Activated CD4-positive, alpha-beta T cell treated with anti-CD3 and anti-CD28 coated beads for 36 hours (primary cell): Measurements from ENCODE around the gene UBTD1. TPM values are rescaled to one million over a fixed set of nuclear protein-coding genes. Genes with fewer than 3 reads are reported as not detected.
A peak's percentile ranks its signal among the peaks of the same experiment; 100 is the strongest.
"Not testable (repeated sequence)": the region's sequence is repeated elsewhere in the genome, so short reads cannot be mapped to it uniquely, and the experiment has no call there.

Experiments used
- ATAC-seq: fragments of 200-7000 bp; cut with Tn5 transposase; one replicate; pipeline ENCODE4 v1.10.0; 2021; ENCODE audit warnings: mild to moderate bottlenecking, moderate library complexity
- CTCF ChIA-PET: fragments of 350-600 bp; sonication (Branson Sonifier 250); formaldehyde crosslinking; loops from one replicate; lab custom pipeline; 2021; ENCODE audit warnings: antibody characterized with exemption; lab: Charles Lee
- POLR2A ChIA-PET: fragments of 350-600 bp; sonication (Branson Sonifier 250); formaldehyde crosslinking; loops from one replicate; lab custom pipeline; 2021; ENCODE audit warnings: antibody characterized with exemption, inconsistent platforms; lab: Charles Lee
- DNase-seq: peaks from one replicate; pipeline ENCODE4 v3.0.0-alpha.2; 2020
- H3K27ac Mint-ChIP-seq: one replicate; pipeline ENCODE4 v1.8.0; 2021; ENCODE audit warnings: mixed read lengths
- H3K27me3 Mint-ChIP-seq: one replicate; pipeline ENCODE4 v1.8.0; 2021; ENCODE audit warnings: mixed read lengths
- H3K36me3 Mint-ChIP-seq: one replicate; pipeline ENCODE4 v1.8.0; 2021; ENCODE audit warnings: low read depth, mixed read lengths
- H3K4me1 Mint-ChIP-seq: one replicate; pipeline ENCODE4 v1.8.0; 2021; ENCODE audit warnings: mixed read lengths
- H3K4me3 Mint-ChIP-seq: one replicate; pipeline ENCODE4 v1.8.0; 2021; ENCODE audit warnings: mild to moderate bottlenecking, moderate library complexity, mixed read lengths
- H3K9me3 Mint-ChIP-seq: one replicate; pipeline ENCODE4 v1.8.0; 2021; ENCODE audit warnings: low read depth, mixed read lengths
- intact Hi-C, 2 experiments: fragments of 100-400 bp; cut with DNase I in 1 of 2; cut with micrococcal nuclease in 1 of 2; formaldehyde crosslinking; loops; one replicate each; pipeline versions ENCODE4 v1.14.2 to v1.15.1; 2022 to 2024; cut with DNase I, micrococcal nuclease
- total RNA-seq, 2 experiments: library from RNA; stranded (reverse); gene quantifications; one replicate each; pipeline ENCODE4 v1.2.3, GENCODE V29; 2021

Gene UBTD1
- total RNA-seq, 2 experiments from 2014 or later, result 1.4 to 1.5 TPM

DNA sequence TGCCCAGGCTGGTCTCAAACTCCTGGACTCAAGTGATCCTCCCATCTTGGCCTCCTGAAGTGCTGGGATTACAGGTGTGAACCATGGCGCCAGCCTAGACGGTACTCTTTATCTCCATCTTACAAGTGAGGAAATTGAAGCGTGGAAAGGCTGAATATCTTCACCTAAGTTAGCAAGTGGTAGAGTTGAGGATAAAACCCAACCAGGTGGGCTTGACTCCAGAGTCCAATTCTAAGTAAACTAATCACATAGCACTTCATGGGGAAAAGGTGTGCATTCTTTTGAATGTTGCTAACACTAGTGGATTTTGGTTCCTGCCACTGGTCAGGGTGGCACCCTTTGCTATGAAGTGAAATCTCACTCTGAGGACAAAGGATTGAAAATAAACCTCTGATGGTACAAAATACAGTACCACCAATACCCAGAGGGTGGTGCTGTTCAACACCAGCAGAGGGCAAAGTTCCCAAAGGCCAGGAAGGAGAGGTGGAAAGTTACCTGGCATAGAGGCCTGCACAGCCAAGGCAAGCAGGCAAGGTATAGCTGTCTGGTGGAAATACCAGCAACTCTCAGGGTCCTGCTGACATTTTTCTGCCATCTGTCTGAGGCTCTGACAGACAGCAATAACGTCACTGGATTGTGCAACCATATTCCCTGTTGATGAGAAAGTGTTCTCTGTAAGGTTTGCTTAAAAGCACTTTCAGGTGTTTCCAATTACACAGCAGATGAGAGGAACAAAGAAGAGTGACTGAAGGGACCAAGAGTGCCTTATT is 35.2 kb upstream of the UBTD1 start:
- ChIA-PET CTCF (interaction anchor here (0.5 to 4.0 kb wide), 9 partner anchors 10 to 101 kb away, joined by 3 to 27 read pairs (median 4); partner anchors contain the start of gene RRP12), POLR2A (no interaction called here)
- DNase-seq (peak; percentile 52), ATAC-seq (peak; percentile 70)
- H3K9me3 Mint-ChIP-seq, result no peaks in the 10 kb centered on the region
- peaks cover 52% of the 10 kb centered on the region for H3K36me3 Mint-ChIP-seq
- no peak overlapping the region for H3K27ac Mint-ChIP-seq
- no peaks in the 10 kb centered on the region for H3K27me3 Mint-ChIP-seq
- H3K4me1 Mint-ChIP-seq, result no peaks in the 10 kb centered on the region
- intact Hi-C loops, result loop anchor here (1.0 to 5.0 kb wide), 2 partner anchors 56 to 90 kb away; no protein-coding TSS in a partner anchor
- H3K4me3 Mint-ChIP-seq, result no peak overlapping the region

DNA sequence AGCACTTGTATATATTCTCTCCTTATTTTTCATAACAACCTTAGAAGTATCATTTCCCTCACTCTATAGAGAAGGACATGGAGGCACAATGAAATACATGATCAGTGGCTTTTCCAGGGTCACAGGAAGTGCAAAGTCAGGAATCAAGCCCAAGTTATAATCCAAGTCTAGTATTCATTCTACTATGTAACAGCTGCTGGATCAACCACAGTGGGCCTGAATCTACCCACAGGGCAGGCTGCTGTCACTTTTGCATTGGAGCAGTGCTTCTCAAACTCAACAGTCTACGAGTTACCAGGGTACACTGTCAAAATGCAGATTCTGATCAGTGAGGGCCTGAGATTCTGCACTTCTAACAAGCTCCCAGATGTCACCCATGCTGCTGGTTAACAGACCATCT is 34.5 kb upstream of the UBTD1 start:
- ATAC-seq (no peak), DNase-seq (no peak)
- H3K27me3 Mint-ChIP-seq, result no peaks in the 10 kb centered on the region
- intact Hi-C loops, result loop anchor here in 1 of 2 experiments (5.0 kb wide), 1 partner anchor 57 kb away; no protein-coding TSS in a partner anchor
- peaks cover 50% of the 10 kb centered on the region for H3K36me3 Mint-ChIP-seq
- ChIA-PET CTCF (interaction anchor here (0.5 to 4.0 kb wide), 15 partner anchors 9 to 216 kb away, joined by 3 to 27 read pairs (median 3); partner anchors contain the start of gene RRP12), POLR2A (no interaction called here)
- no peaks in the 10 kb centered on the region for H3K4me1 Mint-ChIP-seq
- H3K9me3 Mint-ChIP-seq, result no peaks in the 10 kb centered on the region
- H3K4me3 Mint-ChIP-seq, result no peak overlapping the region
- no peak overlapping the region for H3K27ac Mint-ChIP-seq

DNA sequence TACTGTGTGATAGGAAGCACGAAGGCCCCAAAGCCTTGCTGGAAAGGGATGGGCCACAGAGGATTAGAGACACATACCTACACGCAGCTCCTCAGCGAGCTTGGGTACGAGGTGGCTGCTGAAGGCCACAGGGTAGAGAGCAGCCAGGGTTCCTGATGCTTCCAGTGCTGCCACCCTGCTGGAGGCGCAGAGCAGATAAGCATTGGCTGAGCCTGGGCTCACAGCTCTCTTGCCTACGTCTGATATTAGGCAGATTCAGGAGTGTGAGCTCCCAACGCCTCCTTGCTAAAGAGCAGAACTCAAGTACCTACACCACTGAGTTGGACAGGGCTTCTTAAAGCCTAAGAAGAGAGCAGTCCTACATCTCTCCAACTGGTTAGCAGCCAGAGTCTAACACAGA is 32.7 kb upstream of the UBTD1 start:
- no peak overlapping the region for H3K27ac Mint-ChIP-seq
- DNase-seq (no peak), ATAC-seq (no peak)
- peaks cover 49% of the 10 kb centered on the region for H3K36me3 Mint-ChIP-seq
- no peaks in the 10 kb centered on the region for H3K4me1 Mint-ChIP-seq
- no peaks in the 10 kb centered on the region for H3K9me3 Mint-ChIP-seq
- ChIA-PET POLR2A (interaction anchor here (0.5 kb wide), 1 partner anchor 889 kb away, joined by 4 read pairs; no protein-coding TSS in a partner anchor), CTCF (interaction anchor here (0.9 to 4.0 kb wide), 8 partner anchors 9 to 138 kb away, joined by 3 to 27 read pairs (median 4); partner anchors contain the start of gene RRP12)
- intact Hi-C loops, result no loop called here
- H3K4me3 Mint-ChIP-seq, result no peak overlapping the region
- H3K27me3 Mint-ChIP-seq, result no peaks in the 10 kb centered on the region

GRCh38 chr10:97466755-97467154 is 32.0 kb upstream of the UBTD1 start:
- intact Hi-C loops, result no loop called here
- H3K4me1 Mint-ChIP-seq, result no peaks in the 10 kb centered on the region
- ChIA-PET POLR2A (no interaction called here), CTCF (interaction anchor here (0.9 to 4.0 kb wide), 8 partner anchors 10 to 139 kb away, joined by 3 to 27 read pairs (median 6); no protein-coding TSS in a partner anchor)
- H3K36me3 Mint-ChIP-seq, result peaks cover 46% of the 10 kb centered on the region
- no peak overlapping the region for H3K4me3 Mint-ChIP-seq
- no peaks in the 10 kb centered on the region for H3K9me3 Mint-ChIP-seq
- no peak for ATAC-seq
- no peaks in the 10 kb centered on the region for H3K27me3 Mint-ChIP-seq
- no peak for DNase-seq
- H3K27ac Mint-ChIP-seq, result no peak overlapping the region

GRCh38 chr10:97468162-97468561 is 30.6 kb upstream of the UBTD1 start:
- Mint-ChIP-seq H3K27ac (no peak overlapping the region), H3K27me3 (no peaks in the 10 kb centered on the region), H3K36me3 (peaks cover 38% of the 10 kb centered on the region), H3K4me3 (no peak overlapping the region), H3K4me1 (no peaks in the 10 kb centered on the region), H3K9me3 (no peaks in the 10 kb centered on the region)
- CTCF ChIA-PET, result interaction anchor here (0.7 to 1.9 kb wide), 7 partner anchors 11 to 252 kb away, joined by 3 to 9 read pairs (median 3); no protein-coding TSS in a partner anchor
- intact Hi-C loops, result no loop called here
- DNase-seq, result no peak
- POLR2A ChIA-PET, result no interaction called here
- no peak for ATAC-seq

DNA sequence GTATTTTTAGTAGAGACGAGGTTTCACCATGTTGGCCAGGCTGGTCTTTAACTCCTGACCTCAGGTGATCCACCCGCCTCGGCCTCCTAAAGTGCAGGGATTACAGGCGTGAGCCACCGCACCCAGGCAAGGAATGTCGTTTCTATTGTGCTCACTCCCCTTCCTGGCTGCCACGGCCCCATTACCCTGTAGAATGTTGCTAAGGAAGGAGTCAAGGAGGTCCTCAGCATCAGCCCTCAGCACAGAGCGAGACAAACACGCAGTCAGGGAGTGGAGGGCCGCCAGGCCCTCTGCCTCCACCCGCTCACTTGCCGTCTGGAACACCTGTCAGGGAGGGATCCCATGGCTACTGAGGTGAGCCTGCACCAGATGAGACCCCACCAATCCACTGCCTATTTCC is 29.9 kb upstream of the UBTD1 start:
- POLR2A ChIA-PET, H3K9me3 Mint-ChIP-seq, DNase-seq, intact Hi-C loops, H3K27me3 Mint-ChIP-seq, ATAC-seq, H3K27ac Mint-ChIP-seq, H3K4me3 Mint-ChIP-seq, H3K4me1 Mint-ChIP-seq: not testable (repeated sequence)
- peaks cover 40% of the 10 kb centered on the region for H3K36me3 Mint-ChIP-seq
- CTCF ChIA-PET, result interaction anchor here (1.5 kb wide), 1 partner anchor 85 kb away, joined by 3 read pairs; no protein-coding TSS in a partner anchor

DNA sequence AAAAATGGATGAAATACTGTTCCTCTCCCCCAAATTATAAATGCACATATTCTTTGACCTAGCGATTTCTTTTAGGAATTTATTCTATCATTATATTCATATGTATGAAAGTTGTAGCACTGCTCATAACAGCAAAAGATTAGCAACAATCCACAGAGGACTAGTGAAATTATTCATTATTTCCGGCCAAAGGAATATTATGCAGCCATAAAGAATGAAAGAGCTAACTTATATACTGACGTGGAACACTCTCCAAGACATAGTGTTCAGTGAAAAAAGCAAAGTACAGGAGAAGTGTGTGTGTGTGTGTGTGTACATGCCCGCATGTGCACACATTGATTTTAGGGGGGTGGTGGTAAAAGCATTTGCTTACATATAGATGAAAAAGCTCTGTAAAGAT is 23.8 kb upstream of the UBTD1 start:
- DNase-seq (no peak), ATAC-seq (no peak)
- ChIA-PET POLR2A (no interaction called here), CTCF (interaction anchor here (0.6 kb wide), 1 partner anchor 23 kb away, joined by 3 read pairs; no protein-coding TSS in a partner anchor)
- Mint-ChIP-seq H3K36me3 (peaks cover 59% of the 10 kb centered on the region), H3K4me3 (no peak overlapping the region), H3K27ac (no peak overlapping the region), H3K27me3 (no peaks in the 10 kb centered on the region), H3K9me3 (no peaks in the 10 kb centered on the region), H3K4me1 (no peaks in the 10 kb centered on the region)
- intact Hi-C loops, result no loop called here

GRCh38 chr10:97475936-97476594 is 22.7 kb upstream of the UBTD1 start:
- Mint-ChIP-seq H3K4me3 (no peak overlapping the region), H3K9me3 (no peaks in the 10 kb centered on the region), H3K27ac (no peak overlapping the region), H3K36me3 (peaks cover 60% of the 10 kb centered on the region), H3K27me3 (no peaks in the 10 kb centered on the region), H3K4me1 (no peaks in the 10 kb centered on the region)
- POLR2A ChIA-PET, result no interaction called here
- ATAC-seq (no peak), DNase-seq (no peak)
- intact Hi-C loops, result no loop called here
- CTCF ChIA-PET, result interaction anchor here (0.5 to 2.8 kb wide), 6 partner anchors 11 to 283 kb away, joined by 3 to 11 read pairs (median 4); no protein-coding TSS in a partner anchor

DNA sequence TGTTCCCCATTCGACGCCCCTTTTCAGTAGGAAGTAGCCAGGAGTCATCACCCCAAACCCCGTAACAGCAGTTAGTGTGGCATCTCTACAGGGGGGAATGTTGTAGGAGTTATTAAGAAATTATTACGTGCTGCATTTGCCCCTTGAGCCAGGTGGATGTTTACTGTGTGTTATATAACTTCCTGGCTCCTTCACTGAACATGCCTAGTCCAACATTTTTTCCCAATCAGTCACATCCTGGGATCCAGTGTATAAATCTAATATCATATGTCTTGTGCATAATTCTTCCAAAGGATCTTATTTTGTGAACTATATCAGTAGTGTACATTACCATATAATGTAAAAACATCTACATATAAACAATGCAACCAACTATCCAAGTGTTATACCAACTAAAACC is 19.3 kb upstream of the UBTD1 start:
- H3K9me3 Mint-ChIP-seq, intact Hi-C loops, ATAC-seq, CTCF ChIA-PET, H3K4me1 Mint-ChIP-seq, H3K27me3 Mint-ChIP-seq, H3K27ac Mint-ChIP-seq, POLR2A ChIA-PET, H3K4me3 Mint-ChIP-seq, DNase-seq: not testable (repeated sequence)
- peaks cover 56% of the 10 kb centered on the region for H3K36me3 Mint-ChIP-seq

DNA sequence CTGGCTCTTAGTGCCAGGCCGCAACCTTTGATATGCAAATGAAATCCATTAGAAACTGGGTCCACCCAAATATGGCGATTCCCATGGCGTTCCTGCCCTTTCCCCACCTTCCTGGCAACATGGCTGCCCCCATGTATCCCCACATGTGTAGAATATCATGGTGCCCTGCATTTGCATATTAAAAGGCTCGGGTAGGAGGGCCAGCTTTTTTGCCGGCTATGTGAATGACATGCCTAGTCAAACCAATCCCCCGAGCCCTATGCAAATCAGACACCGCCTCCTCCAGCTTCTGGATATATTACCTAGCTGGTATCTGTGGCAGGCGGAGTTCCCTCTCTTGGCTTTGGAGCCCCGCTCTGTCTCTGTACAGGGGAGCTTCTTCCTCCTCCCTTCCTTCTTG is 18.8 kb upstream of the UBTD1 start:
- no peak for ATAC-seq
- no peak for DNase-seq
- intact Hi-C loops, result no loop called here
- POLR2A ChIA-PET, result no interaction called here
- CTCF ChIA-PET, result no interaction called here
- H3K4me1 Mint-ChIP-seq, result no peaks in the 10 kb centered on the region
- no peak overlapping the region for H3K27ac Mint-ChIP-seq
- H3K27me3 Mint-ChIP-seq, result no peaks in the 10 kb centered on the region
- no peaks in the 10 kb centered on the region for H3K9me3 Mint-ChIP-seq
- H3K36me3 Mint-ChIP-seq, result peaks cover 52% of the 10 kb centered on the region
- no peak overlapping the region for H3K4me3 Mint-ChIP-seq

DNA sequence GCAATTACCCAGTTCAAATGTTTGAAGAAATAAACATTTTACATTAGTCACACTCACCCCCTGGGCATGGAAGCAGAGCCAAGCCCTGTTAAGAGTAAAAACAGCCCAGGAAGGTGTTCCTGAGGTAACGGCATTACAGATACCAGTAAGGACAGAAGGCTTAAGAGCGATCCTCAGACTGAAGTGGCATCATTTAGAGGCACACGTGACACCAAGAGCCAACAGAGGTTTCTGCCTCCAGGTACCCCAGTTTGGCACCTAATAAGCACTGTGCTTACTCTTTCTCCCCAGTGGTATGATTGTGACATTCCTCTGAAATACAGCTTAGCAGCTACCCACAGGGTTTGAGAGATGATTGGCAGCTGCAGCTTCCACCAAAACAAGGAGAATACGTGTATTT is 17.7 kb upstream of the UBTD1 start:
- Mint-ChIP-seq H3K4me3 (no peak overlapping the region), H3K27me3 (no peaks in the 10 kb centered on the region), H3K9me3 (no peaks in the 10 kb centered on the region), H3K4me1 (no peaks in the 10 kb centered on the region), H3K36me3 (peaks cover 48% of the 10 kb centered on the region), H3K27ac (peak overlapping the region; percentile 51)
- CTCF ChIA-PET, result interaction anchor here (0.6 kb wide), 2 partner anchors 53 to 57 kb away, joined by 3 read pairs; no protein-coding TSS in a partner anchor
- POLR2A ChIA-PET, result no interaction called here
- no peak for ATAC-seq
- intact Hi-C loops, result no loop called here
- no peak for DNase-seq
